CD4-positive, alpha-beta memory T cell (primary cell): ENCODE data around the gene PPEF1. TPM values are rescaled to one million over a fixed set of nuclear protein-coding genes. Genes with fewer than 3 reads are reported as not detected.
A peak's percentile ranks its signal among the peaks of the same experiment; 100 is the strongest.
"Not testable (repeated sequence)": the region's sequence is repeated elsewhere in the genome, so short reads cannot be mapped to it uniquely, and the experiment has no call there.

ENCODE experiments used
- CTCF ChIA-PET: fragments of 350-600 bp; sonication (Branson Sonifier 250); formaldehyde crosslinking; loops from one replicate; lab custom pipeline; 2021; ENCODE audit warnings: inconsistent platforms; ENCODE audit not compliant: partially characterized antibody; lab: Charles Lee
- POLR2A ChIA-PET: fragments of 350-600 bp; sonication (Branson Sonifier 250); formaldehyde crosslinking; loops from one replicate; lab custom pipeline; 2021; ENCODE audit not compliant: partially characterized antibody; lab: Charles Lee
- DNase-seq, 5 donors: peaks; one replicate each; pipeline versions ENCODE4 v3.0.0 to v3.0.0-alpha.2; 2020 to 2022; ENCODE audit warnings: mixed read lengths in 1 of 5
- H3K27ac ChIP-seq: one replicate; pipeline ENCODE4 v1.7.0; 2013; ENCODE audit warnings: low read depth, low read length
- H3K27me3 ChIP-seq: 2 replicates; pipeline ENCODE4 v1.7.0; 2013; ENCODE audit warnings: mild to moderate bottlenecking, low read length, moderate library complexity; ENCODE audit not compliant: insufficient read depth
- H3K36me3 ChIP-seq: 2 replicates; pipeline ENCODE4 v1.7.0; 2013; ENCODE audit warnings: mild to moderate bottlenecking, low read length, moderate library complexity; ENCODE audit not compliant: insufficient read depth
- H3K4me1 ChIP-seq: 2 replicates; pipeline ENCODE4 v1.7.0; 2013; ENCODE audit warnings: mild to moderate bottlenecking, low read length, moderate library complexity; ENCODE audit not compliant: insufficient read depth
- H3K4me3 ChIP-seq, 2 donors: one replicate each; pipeline ENCODE4 v1.7.0; 2013; ENCODE audit warnings: low read length in 2 of 2, mild to moderate bottlenecking in 1 of 2
- H3K9me3 ChIP-seq, 2 donors: one replicate each; pipeline ENCODE4 v1.7.0; 2013; ENCODE audit warnings: low read length in 2 of 2, control low read depth in 1 of 2; ENCODE audit not compliant: control insufficient read depth in 1 of 2
- H3K27ac Mint-ChIP-seq, 7 donors: one replicate each; pipeline ENCODE4 v1.8.0; 2020 to 2021; ENCODE audit warnings: mixed read lengths in 7 of 7, mild to moderate bottlenecking in 6 of 7, inconsistent platforms in 3 of 7, moderate library complexity in 3 of 7
- H3K27me3 Mint-ChIP-seq, 2 donors: one replicate each; pipeline ENCODE4 v1.8.0; 2020 to 2021; ENCODE audit warnings: mixed read lengths in 2 of 2
- H3K36me3 Mint-ChIP-seq, 2 donors: one replicate each; pipeline ENCODE4 v1.8.0; 2020 to 2021; ENCODE audit warnings: mixed read lengths in 2 of 2, inconsistent platforms in 1 of 2, mild to moderate bottlenecking in 1 of 2
- H3K4me1 Mint-ChIP-seq, 4 donors: one replicate each; pipeline ENCODE4 v1.8.0; 2020 to 2021; ENCODE audit warnings: mixed read lengths in 4 of 4, mild to moderate bottlenecking in 1 of 4
- H3K4me3 Mint-ChIP-seq, 8 donors: one replicate each; pipeline ENCODE4 v1.8.0; 2020 to 2021; ENCODE audit warnings: mixed read lengths in 8 of 8, mild to moderate bottlenecking in 7 of 8, moderate library complexity in 6 of 8, inconsistent platforms in 3 of 8
- H3K9me3 Mint-ChIP-seq, 8 donors: one replicate each; pipeline ENCODE4 v1.8.0; 2020 to 2021; ENCODE audit warnings: mixed read lengths in 8 of 8, mild to moderate bottlenecking in 5 of 8, inconsistent platforms in 3 of 8, moderate library complexity in 1 of 8
- intact Hi-C: fragments of 100-400 bp; cut with micrococcal nuclease; formaldehyde crosslinking; loops from one replicate; pipeline ENCODE4 v1.15.1; 2023
- polyA plus RNA-seq, 2 donors: library from polyadenylated mRNA; unstranded; fragments of 300-500 nt; fragmentation: Illumina TruSeq; gene quantifications; one replicate each; pipeline ENCODE4 v1.2.3, GENCODE V29; 2021
- total RNA-seq, 2 experiments: library from RNA; stranded (reverse); gene quantifications; one replicate each; pipeline ENCODE4 v1.2.3, GENCODE V29; 2021

The PPEF1 gene
- total and polyA plus RNA-seq, 4 experiments from 2014 or later = 1.00 TPM; not detected in 3

DNA sequence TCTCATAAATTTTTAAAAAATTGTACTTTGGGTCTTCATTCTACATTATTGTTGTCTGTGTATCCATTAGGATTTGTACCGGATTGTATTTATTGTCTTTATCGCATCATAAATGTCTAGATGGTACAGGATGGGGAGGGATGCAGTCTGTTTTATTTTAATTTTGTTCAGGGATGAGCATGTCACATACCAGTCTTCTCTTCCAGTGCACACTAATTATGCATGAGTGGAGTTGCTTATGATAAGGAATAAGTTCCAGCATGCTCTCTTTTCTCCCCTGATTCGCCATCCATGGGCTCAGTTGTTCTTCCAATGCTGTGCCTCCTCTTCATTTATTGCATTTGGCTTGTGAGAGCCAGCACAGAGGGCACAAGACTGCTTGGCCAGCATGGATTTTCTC lies 54.3 kb downstream of the PPEF1 start:
- intact Hi-C loops = no loop called here
- Histone ChIP-seq H3K9me3 (no peaks in the 10 kb centered on the region), H3K36me3 (no peaks in the 10 kb centered on the region), H3K27me3 (no peaks in the 10 kb centered on the region), H3K27ac (no peak overlapping the region), H3K4me1 (no peaks in the 10 kb centered on the region), H3K4me3 (no peak overlapping the region)
- H3K27ac Mint-ChIP-seq = no peak overlapping the region
- H3K36me3 Mint-ChIP-seq = no peaks in the 10 kb centered on the region
- H3K9me3 Mint-ChIP-seq = no peaks in the 10 kb centered on the region
- H3K4me3 Mint-ChIP-seq = no peak overlapping the region
- H3K4me1 Mint-ChIP-seq = no peaks in the 10 kb centered on the region
- no peak for DNase-seq
- CTCF ChIA-PET = no interaction called here
- POLR2A ChIA-PET = no interaction called here
- H3K27me3 Mint-ChIP-seq = no peaks in the 10 kb centered on the region

DNA sequence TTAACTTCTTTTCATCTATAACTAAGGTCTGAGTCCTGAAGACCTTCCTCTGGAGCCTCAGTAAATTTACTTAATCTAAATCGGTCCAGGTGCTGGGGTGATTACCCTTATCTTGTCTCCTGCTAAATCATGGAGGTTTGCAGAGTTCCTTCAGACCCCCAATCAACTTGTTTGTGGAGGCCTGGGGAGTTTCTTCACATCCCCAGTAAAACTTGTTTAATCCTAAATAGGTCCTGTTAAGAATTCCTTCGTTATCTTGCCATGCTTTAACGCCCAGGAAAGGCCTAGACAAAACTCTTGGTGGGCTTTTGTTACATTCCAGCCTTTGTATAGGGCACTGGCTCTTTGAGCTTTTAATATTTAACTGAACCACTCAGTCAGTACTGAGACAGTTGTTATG lies 55.7 kb downstream of the PPEF1 start:
- H3K4me3 Mint-ChIP-seq, H3K9me3 ChIP-seq, H3K9me3 Mint-ChIP-seq, H3K27me3 Mint-ChIP-seq, H3K36me3 ChIP-seq, H3K4me1 Mint-ChIP-seq, H3K4me1 ChIP-seq, H3K36me3 Mint-ChIP-seq, POLR2A ChIA-PET, H3K27ac ChIP-seq, DNase-seq, H3K4me3 ChIP-seq, intact Hi-C loops, H3K27ac Mint-ChIP-seq, H3K27me3 ChIP-seq, CTCF ChIA-PET: not testable (repeated sequence)

DNA sequence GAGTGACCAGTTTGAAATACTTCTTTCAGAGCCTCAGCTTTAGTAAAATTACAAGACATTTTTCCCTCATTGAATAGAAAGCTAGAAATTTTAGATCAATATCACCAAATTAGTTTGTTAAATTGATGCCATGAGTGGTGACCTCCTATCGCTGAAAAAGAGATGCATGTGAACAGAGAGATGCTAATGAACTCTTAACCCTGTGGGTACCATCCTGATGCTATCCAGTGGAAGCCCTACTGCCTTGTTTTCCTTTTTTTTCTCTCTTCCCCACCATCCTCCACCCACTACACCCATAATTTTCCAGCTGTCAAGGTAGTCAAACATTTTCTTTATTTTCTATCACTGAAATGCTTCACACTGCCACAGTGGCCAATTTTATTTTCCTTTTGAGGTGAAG lies 61.9 kb downstream of the PPEF1 start:
- peaks cover 0 to 8% (median 2%) of the 10 kb centered on the region in 8 donors for H3K9me3 Mint-ChIP-seq
- intact Hi-C loops = no loop called here
- Histone ChIP-seq H3K27ac (no peak overlapping the region), H3K4me1 (no peaks in the 10 kb centered on the region), H3K9me3 (no peaks in the 10 kb centered on the region), H3K27me3 (no peaks in the 10 kb centered on the region), H3K36me3 (no peaks in the 10 kb centered on the region), H3K4me3 (no peak overlapping the region)
- H3K36me3 Mint-ChIP-seq = no peaks in the 10 kb centered on the region
- ChIA-PET CTCF (no interaction called here), POLR2A (no interaction called here)
- H3K4me3 Mint-ChIP-seq = no peak overlapping the region
- H3K27ac Mint-ChIP-seq = no peak overlapping the region
- no peak for DNase-seq
- no peaks in the 10 kb centered on the region for H3K4me1 Mint-ChIP-seq
- no peaks in the 10 kb centered on the region for H3K27me3 Mint-ChIP-seq

DNA sequence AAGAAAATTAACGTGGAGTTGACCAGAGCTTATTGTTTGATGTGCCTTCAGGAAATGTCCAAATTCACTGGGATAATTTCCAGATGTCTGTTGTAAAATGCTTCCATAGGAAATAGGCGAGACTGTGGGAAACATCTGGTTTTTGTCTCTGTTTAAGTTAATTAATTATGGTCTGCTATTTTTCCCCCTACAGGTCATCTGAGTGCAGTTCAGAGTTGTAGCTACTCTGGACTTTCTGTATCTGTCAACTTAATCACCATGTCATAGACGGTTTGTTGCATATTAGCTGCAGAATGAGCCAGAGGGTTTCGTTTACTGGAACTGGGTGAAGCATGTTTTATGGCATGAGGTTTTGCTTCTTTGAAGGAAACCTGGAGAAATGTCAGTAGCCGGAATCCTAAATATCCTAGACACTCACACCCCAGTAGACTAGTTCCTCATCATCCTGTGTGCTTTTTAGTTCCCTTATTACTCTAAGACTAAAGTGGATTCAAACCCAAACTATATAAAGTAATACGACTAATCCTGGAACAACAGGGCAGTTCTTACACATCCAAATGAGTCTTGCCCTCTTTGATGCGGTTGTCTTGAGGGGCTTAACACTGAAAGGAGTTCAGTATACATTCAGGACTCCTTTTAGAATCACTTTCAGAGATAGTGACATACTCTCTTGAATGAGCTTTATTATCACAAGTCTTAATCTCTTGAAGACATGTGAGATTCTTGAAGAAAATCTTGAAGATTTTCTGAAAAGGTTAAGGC lies 62.5 kb downstream of the PPEF1 start:
- Histone ChIP-seq H3K4me3 (no peak overlapping the region), H3K27me3 (no peaks in the 10 kb centered on the region), H3K36me3 (no peaks in the 10 kb centered on the region), H3K9me3 (no peaks in the 10 kb centered on the region), H3K27ac (no peak overlapping the region), H3K4me1 (no peaks in the 10 kb centered on the region)
- Mint-ChIP-seq H3K4me1 (no peaks in the 10 kb centered on the region), H3K4me3 (no peak overlapping the region), H3K36me3 (no peaks in the 10 kb centered on the region), H3K27ac (no peak overlapping the region), H3K9me3 (peaks cover 0 to 10% (median 7%) of the 10 kb centered on the region in 8 donors), H3K27me3 (no peaks in the 10 kb centered on the region)
- ChIA-PET POLR2A (no interaction called here), CTCF (no interaction called here)
- no peak for DNase-seq
- intact Hi-C loops = no loop called here

DNA sequence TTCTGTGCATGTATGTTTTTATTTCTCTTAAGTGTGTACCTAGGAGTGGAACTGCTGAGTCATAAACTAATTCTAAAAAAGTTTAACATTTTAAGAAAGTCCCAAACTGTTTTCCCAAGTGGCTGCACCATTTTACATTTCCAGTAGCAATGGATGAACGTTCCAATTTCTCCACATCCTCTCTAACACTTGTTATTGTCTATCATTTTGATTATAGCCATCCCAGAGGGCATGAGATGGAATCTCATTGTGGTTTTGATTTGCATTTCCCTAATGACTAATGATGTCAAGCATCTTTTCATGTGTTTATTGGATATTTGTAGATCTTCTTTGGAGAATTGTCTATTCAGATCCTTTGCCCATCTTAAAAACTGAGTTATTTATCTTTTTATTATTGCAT lies 82.5 kb downstream of the PPEF1 start:
- H3K4me1 ChIP-seq = no peaks in the 10 kb centered on the region
- intact Hi-C loops = no loop called here

DNA sequence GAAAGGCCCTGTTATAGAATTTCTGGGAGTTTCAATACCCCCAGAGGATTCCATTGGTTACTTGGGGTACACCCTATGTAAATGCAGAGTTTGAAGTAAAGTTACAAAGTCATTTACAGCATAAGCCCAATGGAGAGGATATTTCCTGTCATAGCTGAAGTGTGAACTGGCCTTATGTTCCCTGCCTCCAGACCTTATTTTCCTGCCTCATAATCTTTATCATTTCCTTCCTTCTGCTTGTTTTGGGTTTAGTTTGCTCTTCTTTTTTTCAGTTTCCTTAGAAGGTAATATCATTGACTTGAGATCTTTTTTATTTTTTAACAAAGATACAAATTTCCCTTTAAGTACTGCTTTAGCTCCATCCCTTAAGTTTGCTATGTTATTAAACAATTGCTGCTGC lies 85.4 kb downstream of the PPEF1 start:
- H3K4me1 Mint-ChIP-seq = peaks cover 0 to 4% (median 0%) of the 10 kb centered on the region in 4 donors
- intact Hi-C loops = no loop called here
- DNase-seq = no peak
- Histone ChIP-seq H3K27ac (no peak overlapping the region), H3K4me1 (no peaks in the 10 kb centered on the region), H3K9me3 (no peaks in the 10 kb centered on the region), H3K4me3 (no peak overlapping the region), H3K36me3 (no peaks in the 10 kb centered on the region), H3K27me3 (no peaks in the 10 kb centered on the region)
- no peaks in the 10 kb centered on the region for H3K36me3 Mint-ChIP-seq
- ChIA-PET CTCF (no interaction called here), POLR2A (no interaction called here)
- no peak overlapping the region for H3K4me3 Mint-ChIP-seq
- H3K9me3 Mint-ChIP-seq = peaks cover 0 to 2% (median 0%) of the 10 kb centered on the region in 8 donors
- no peaks in the 10 kb centered on the region for H3K27me3 Mint-ChIP-seq
- no peak overlapping the region for H3K27ac Mint-ChIP-seq

More for the DNA sequence above, 82.5 kb downstream of the PPEF1 start:
- Mint-ChIP-seq H3K9me3 (peaks cover 0 to 6% (median 0%) of the 10 kb centered on the region in 8 donors), H3K36me3 (no peaks in the 10 kb centered on the region), H3K4me1 (peaks cover 0 to 4% (median 0%) of the 10 kb centered on the region in 4 donors), H3K27ac (no peak overlapping the region), H3K27me3 (no peaks in the 10 kb centered on the region), H3K4me3 (no peak overlapping the region)
- Histone ChIP-seq H3K27me3 (no peaks in the 10 kb centered on the region), H3K4me3 (no peak overlapping the region), H3K36me3 (no peaks in the 10 kb centered on the region), H3K9me3 (no peaks in the 10 kb centered on the region), H3K27ac (no peak overlapping the region)
- ChIA-PET POLR2A (no interaction called here), CTCF (interaction anchor here (0.6 kb wide), 1 partner anchor 15 kb away, joined by 3 read pairs; no protein-coding TSS in a partner anchor)
- no peak for DNase-seq

DNA sequence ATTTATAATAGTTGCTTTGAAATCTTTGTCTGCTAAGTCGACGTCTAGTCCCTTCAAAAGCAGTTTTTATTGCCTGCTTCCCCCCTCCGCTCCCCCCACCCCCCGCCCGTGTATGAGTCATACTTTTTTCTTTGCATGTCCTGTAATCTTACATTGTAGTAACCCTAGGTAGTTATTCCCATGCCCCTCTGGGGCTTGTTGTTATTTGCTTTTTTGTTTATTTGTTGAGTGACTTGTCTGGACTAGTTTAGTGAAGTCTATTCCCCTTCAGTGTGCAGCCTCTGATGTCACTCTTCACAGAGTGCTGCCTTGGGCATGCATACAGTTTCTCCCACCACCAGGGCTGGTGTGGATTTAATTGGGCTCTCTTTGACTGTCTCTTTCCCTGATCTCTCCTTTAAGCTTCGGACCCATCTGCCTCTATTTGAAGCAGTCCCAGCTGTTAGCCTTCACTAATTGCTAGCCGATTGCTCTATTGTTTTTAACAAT lies 86.2 kb downstream of the PPEF1 start:
- Mint-ChIP-seq H3K36me3 (no peaks in the 10 kb centered on the region), H3K4me1 (peaks cover 0 to 4% (median 0%) of the 10 kb centered on the region in 4 donors), H3K4me3 (peak overlapping the region in 1 of 8 donors; percentile 52), H3K9me3 (peaks cover 0 to 2% (median 0%) of the 10 kb centered on the region in 8 donors), H3K27ac (no peak overlapping the region), H3K27me3 (no peaks in the 10 kb centered on the region)
- Histone ChIP-seq H3K4me1 (no peaks in the 10 kb centered on the region), H3K9me3 (no peaks in the 10 kb centered on the region), H3K27me3 (no peaks in the 10 kb centered on the region), H3K36me3 (no peaks in the 10 kb centered on the region), H3K27ac (no peak overlapping the region), H3K4me3 (no peak overlapping the region)
- ChIA-PET CTCF (no interaction called here), POLR2A (no interaction called here)
- intact Hi-C loops = no loop called here
- DNase-seq = no peak
